H54 (cell line): ENCODE measurements around the gene INTS6L.

Experiments used
- DNase-seq: peaks from one replicate; pipeline ENCODE4 v3.0.0; 2011; ENCODE audit warnings: low spot score, mixed read lengths; ENCODE audit not compliant: insufficient read length
- FAIRE-seq: peaks from 3 replicates; lab custom pipeline; 2011; peaks lifted over from hg19 to GRCh38; lab: Jason Lieb, UNC
- POLR2A ChIP-seq: IDR thresholded peaks from 2 replicates; pipeline ENCODE4 v1.6.1; 2011; ENCODE audit warnings: low read depth, mild to moderate bottlenecking, low read length

The INTS6L gene

GRCh38 chrX:135625995-135626394, 105.5 kb downstream of the INTS6L start:
- no peak for TF ChIP-seq POLR2A
- FAIRE-seq (no peak), DNase-seq (no peak)

GRCh38 chrX:135629342-135629741, 108.9 kb downstream of the INTS6L start:
- no peak for FAIRE-seq

More at GRCh38 chrX:135629342-135629741, 108.9 kb downstream of the INTS6L start:
- no peak for TF ChIP-seq POLR2A
- DNase-seq: no peak
